Measurements from ENCODE around the gene PLCG2.
"Not testable (repeated sequence)": the region's sequence is repeated elsewhere in the genome, so short reads cannot be mapped to it uniquely, and the experiment has no call there.

The PLCG2 gene

DNA sequence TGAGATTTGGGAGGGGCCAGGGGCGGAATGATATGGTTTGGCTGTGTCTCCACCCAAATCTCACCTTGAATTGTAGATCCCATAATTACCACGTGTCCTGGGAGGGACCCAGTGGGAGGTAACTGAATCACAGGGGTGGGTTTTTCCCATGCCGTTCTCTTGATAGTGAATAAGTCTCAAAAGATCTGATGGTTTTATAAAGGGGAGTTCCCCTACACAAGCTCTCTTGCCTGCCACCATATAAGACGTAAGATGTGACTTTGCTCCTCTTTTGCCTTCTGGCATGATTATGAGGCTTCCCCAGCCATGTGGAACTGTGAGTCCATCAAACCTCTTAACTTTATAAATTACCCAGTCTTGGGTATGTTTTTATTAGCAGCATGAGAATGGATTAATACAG is 230.7 kb downstream of the PLCG2 start:
- DNase-seq: not testable (repeated sequence)

DNA sequence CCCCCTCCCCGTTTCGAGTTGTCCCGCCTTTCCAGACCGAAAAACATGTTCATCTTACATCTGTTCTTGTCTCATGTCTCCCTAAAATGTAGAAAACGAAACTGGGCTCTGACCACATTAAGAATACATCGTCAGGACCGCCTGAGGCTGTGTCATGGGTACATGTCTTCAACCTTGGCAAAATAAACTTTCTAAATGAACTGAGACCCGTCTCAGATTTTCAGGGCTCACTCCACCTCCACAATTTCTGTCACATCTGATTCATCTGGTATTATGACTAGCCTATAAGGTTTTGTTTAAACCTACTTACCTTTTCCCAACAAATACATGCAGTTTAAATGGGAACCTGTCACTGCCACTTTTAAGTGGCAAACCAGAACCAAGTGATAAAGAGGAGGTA is 231.6 kb downstream of the PLCG2 start:
- no peak for DNase-seq

DNA sequence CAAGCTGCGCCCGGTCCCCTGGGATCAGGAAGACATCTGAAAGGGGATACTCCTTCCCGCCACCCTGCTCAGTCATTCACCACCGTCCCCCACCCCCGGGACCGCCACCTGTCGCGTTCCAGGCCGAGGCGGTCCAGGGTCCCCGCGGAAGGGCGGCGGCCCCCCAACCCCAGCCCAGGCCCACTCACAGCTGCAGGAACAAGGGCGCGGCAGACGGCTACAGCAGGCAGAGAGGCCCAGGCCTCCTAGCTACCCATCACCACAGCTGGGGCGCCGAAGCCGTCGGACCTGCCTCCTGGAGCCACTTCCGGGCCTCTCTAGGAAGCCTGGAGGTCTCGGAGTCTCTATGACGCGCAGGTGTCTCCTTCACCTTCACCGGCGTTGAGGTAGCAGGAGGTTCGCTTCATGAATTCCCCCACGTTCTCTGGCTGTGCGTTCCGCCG is 232.1 kb downstream of the PLCG2 start, which contains the start of gene SDR42E1:
SDR42E1 (minus strand) TSS at position 272 of the 443 bp plus-strand sequence. CDS start 10,612 bp downstream, outside the sequence.
- DNase-seq: peak; percentile 52

Measured in activated CD4-positive, alpha-beta T cell treated with anti-CD3 and anti-CD28 coated beads for 1 hour (primary cell).